GM19023 (cell line): ENCODE results near the gene CLDN4.

Experiments used
- ATAC-seq: cut with Tn5 transposase; IDR thresholded peaks from one replicate; pipeline ENCODE4 v1.9.1; 2021; ENCODE audit warnings: mild to moderate bottlenecking, moderate library complexity; ENCODE audit not compliant: unreplicated experiment

Gene CLDN4

GRCh38 chr7:73871163-73872011 is 40.6 kb downstream of the CLDN4 start:
- no peak for ATAC-seq

GRCh38 chr7:73872056-73872908 is 41.5 kb downstream of the CLDN4 start:
- no peak for ATAC-seq

GRCh38 chr7:73876361-73876760 is 45.6 kb downstream of the CLDN4 start:
- ATAC-seq = no peak

- ATAC-seq = no peak
These were observed 46.2 kb downstream of the CLDN4 start for GRCh38 chr7:73876973-73877372.

- no peak for ATAC-seq
These were observed 49.3 kb downstream of the CLDN4 start for GRCh38 chr7:73879977-73880681.

- no peak for ATAC-seq
These were observed 50.0 kb downstream of the CLDN4 start for GRCh38 chr7:73880755-73881328.

- no peak for ATAC-seq
These were observed 50.7 kb downstream of the CLDN4 start for GRCh38 chr7:73881352-73882046.

- ATAC-seq = no peak
These were observed 51.2 kb downstream of the CLDN4 start for GRCh38 chr7:73882047-73882402.
